ENCODE data around the gene BEND7.

- TF ChIP-seq CTCF (IDR thresholded peaks at IDR 0.05) (no peak), POLR2A (IDR thresholded peaks at IDR 0.05) (no peak)
These were observed 12.6 kb downstream of the BEND7 start for GRCh38 chr10:13516176-13516575.
